ENCODE results near the gene RADIL. TPM values are rescaled to one million over a fixed set of nuclear protein-coding genes. Genes with fewer than 3 reads are reported as not detected.
A peak's percentile ranks its signal among the peaks of the same experiment; 100 is the strongest.

Gene RADIL
- total RNA-seq, 2 experiments from 2014 or later: 0.37 to 0.84 TPM

- CTCF ChIA-PET: interaction anchor here (1.0 to 1.3 kb wide), 2 partner anchors 18 to 40 kb away, joined by 4 read pairs; no protein-coding TSS in a partner anchor
Measured at GRCh38 chr7:4758791-4759190, 124.7 kb downstream of the RADIL start.

GRCh38 chr7:4758111-4758510 lies 125.4 kb downstream of the RADIL start:
- no peaks in the 10 kb centered on the region for H3K27me3 Mint-ChIP-seq
- H3K4me1 Mint-ChIP-seq: peaks cover 9% of the 10 kb centered on the region
- CTCF ChIA-PET: interaction anchor here (0.7 to 1.3 kb wide), 3 partner anchors 17 to 146 kb away, joined by 3 to 4 read pairs (median 4); no protein-coding TSS in a partner anchor
- H3K4me3 Mint-ChIP-seq: no peak overlapping the region
- POLR2A ChIA-PET: no interaction called here
- no peak for DNase-seq
- H3K36me3 Mint-ChIP-seq (ENCODE audit: low read depth): peaks cover 26% of the 10 kb centered on the region
- no peaks in the 10 kb centered on the region for H3K9me3 Mint-ChIP-seq
- peak overlapping the region; percentile 9 for H3K27ac Mint-ChIP-seq

More at GRCh38 chr7:4758791-4759190, 124.7 kb downstream of the RADIL start:
- Mint-ChIP-seq H3K27ac (no peak overlapping the region), H3K4me3 (no peak overlapping the region), H3K36me3 (ENCODE audit: low read depth) (peaks cover 26% of the 10 kb centered on the region), H3K27me3 (no peaks in the 10 kb centered on the region), H3K4me1 (peaks cover 2% of the 10 kb centered on the region), H3K9me3 (no peaks in the 10 kb centered on the region)
- no peak for DNase-seq
- POLR2A ChIA-PET: no interaction called here

- H3K4me1 Mint-ChIP-seq: peaks cover 17% of the 10 kb centered on the region
- CTCF ChIA-PET: interaction anchor here (0.6 to 2.0 kb wide), 5 partner anchors 10 to 142 kb away, joined by 3 to 7 read pairs (median 3); partner anchors contain the start of gene AP5Z1
- H3K9me3 Mint-ChIP-seq: no peaks in the 10 kb centered on the region
- H3K4me3 Mint-ChIP-seq: no peak overlapping the region
- no peak for DNase-seq
- H3K27me3 Mint-ChIP-seq: no peaks in the 10 kb centered on the region
- POLR2A ChIA-PET: no interaction called here
- H3K36me3 Mint-ChIP-seq (ENCODE audit: low read depth): peaks cover 11% of the 10 kb centered on the region
- no peak overlapping the region for H3K27ac Mint-ChIP-seq
Measured at GRCh38 chr7:4755045-4755444, 128.5 kb downstream of the RADIL start.

GRCh38 chr7:4754433-4755010 lies 129.0 kb downstream of the RADIL start:
- no peak for DNase-seq
- ChIA-PET CTCF (interaction anchor here (0.6 to 2.0 kb wide), 5 partner anchors 9 to 141 kb away, joined by 3 to 7 read pairs (median 3); partner anchors contain the start of gene AP5Z1), POLR2A (no interaction called here)
- no peaks in the 10 kb centered on the region for H3K9me3 Mint-ChIP-seq
- H3K27ac Mint-ChIP-seq: no peak overlapping the region
- H3K4me1 Mint-ChIP-seq: peaks cover 17% of the 10 kb centered on the region
- H3K36me3 Mint-ChIP-seq (ENCODE audit: low read depth): peaks cover 7% of the 10 kb centered on the region
- no peak overlapping the region for H3K4me3 Mint-ChIP-seq
- no peaks in the 10 kb centered on the region for H3K27me3 Mint-ChIP-seq

GRCh38 chr7:4753598-4754432 lies 129.7 kb downstream of the RADIL start:
- Mint-ChIP-seq H3K4me3 (no peak overlapping the region), H3K9me3 (no peaks in the 10 kb centered on the region), H3K27me3 (no peaks in the 10 kb centered on the region), H3K36me3 (ENCODE audit: low read depth) (peaks cover 9% of the 10 kb centered on the region), H3K27ac (peak overlapping the region; percentile 64), H3K4me1 (peaks cover 20% of the 10 kb centered on the region)
- CTCF ChIA-PET: interaction anchor here (1.3 to 2.0 kb wide), 2 partner anchors 22 to 141 kb away, joined by 3 to 7 read pairs; partner anchors contain the start of gene AP5Z1
- DNase-seq: peak; percentile 87
- POLR2A ChIA-PET: no interaction called here

GRCh38 chr7:4751398-4751947 lies 132.0 kb downstream of the RADIL start:
- Mint-ChIP-seq H3K27ac (no peak overlapping the region), H3K27me3 (no peaks in the 10 kb centered on the region), H3K9me3 (no peaks in the 10 kb centered on the region), H3K4me1 (peaks cover 42% of the 10 kb centered on the region), H3K36me3 (ENCODE audit: low read depth) (peaks cover 21% of the 10 kb centered on the region), H3K4me3 (no peak overlapping the region)
- CTCF ChIA-PET: no interaction called here
- POLR2A ChIA-PET: no interaction called here
- no peak for DNase-seq

- no peaks in the 10 kb centered on the region for H3K9me3 Mint-ChIP-seq
- POLR2A ChIA-PET: interaction anchor here (0.8 kb wide), 1 partner anchor 137 kb away, joined by 5 read pairs; no protein-coding TSS in a partner anchor
- CTCF ChIA-PET: interaction anchor here (0.6 to 1.0 kb wide), 3 partner anchors 11 to 109 kb away, joined by 3 to 4 read pairs (median 4); no protein-coding TSS in a partner anchor
- H3K4me1 Mint-ChIP-seq: peaks cover 57% of the 10 kb centered on the region
- peaks cover 24% of the 10 kb centered on the region for H3K36me3 Mint-ChIP-seq (ENCODE audit: low read depth)
- no peak overlapping the region for H3K4me3 Mint-ChIP-seq
- H3K27me3 Mint-ChIP-seq: no peaks in the 10 kb centered on the region
- no peak overlapping the region for H3K27ac Mint-ChIP-seq
- no peak for DNase-seq
Measured at GRCh38 chr7:4749798-4750197, 133.7 kb downstream of the RADIL start.

- Mint-ChIP-seq H3K9me3 (no peaks in the 10 kb centered on the region), H3K36me3 (ENCODE audit: low read depth) (peaks cover 23% of the 10 kb centered on the region), H3K4me1 (peaks cover 62% of the 10 kb centered on the region), H3K27me3 (no peaks in the 10 kb centered on the region), H3K27ac (peak overlapping the region; percentile 85), H3K4me3 (no peak overlapping the region)
- ChIA-PET POLR2A (no interaction called here), CTCF (no interaction called here)
- no peak for DNase-seq
Measured at GRCh38 chr7:4749363-4749762, 134.2 kb downstream of the RADIL start.

Small RNAs within 50 kb of the gene (microRNA-seq; reads per million reads assigned to microRNA genes)
- not detected for gene MIR4656 (ENCODE audit: borderline microRNAs expressed, borderline replicate concordance)

Other genes starting within 250 kb of the RADIL start
- gene FOXK1, start 201.4 kb downstream of the RADIL start, total RNA-seq: 10 to 100 TPM; 32.0 to 36.2 TPM
- gene AP5Z1, start 108.1 kb downstream of the RADIL start, total RNA-seq: 10 to 100 TPM; 61.1 to 71.3 TPM
- under 1 TPM in 1 of 2 experiments, not detected in 1; 0.05 TPM for gene PAPOLB, start 21.7 kb downstream of the RADIL start, total RNA-seq
- gene MMD2, start 75.5 kb upstream of the RADIL start, total RNA-seq: not detected
- gene RBAK, start 162.1 kb upstream of the RADIL start, total RNA-seq: 10 to 100 TPM; 15.7 to 16.1 TPM